Body of pancreas (tissue), 4 donors: ENCODE measurements around the gene CELSR1. TPM values are rescaled to one million over a fixed set of nuclear protein-coding genes. Genes with fewer than 3 reads are reported as not detected.
A peak's percentile ranks its signal among the peaks of the same experiment; 100 is the strongest.

Experiments
- ATAC-seq: fragments of 150-250 bp; one replicate; pipeline ENCODE4 v1.9.1; 2016
- DNase-seq, 4 donors: peaks; one replicate each; pipeline ENCODE4 v3.0.0-alpha.2; 2019
- H3K27ac ChIP-seq, 4 donors: fragments of 200-600 bp; sonication (generic); 1 replicate in 3 of 4; 2 replicates in 1 of 4; pipeline versions ENCODE4 v1.5.1 to v1.6.1; 2016 to 2019; ENCODE audit warnings: mild to moderate bottlenecking in 1 of 4, mixed read lengths in 1 of 4, moderate library complexity in 1 of 4
- H3K27me3 ChIP-seq, 2 donors: fragments of 200-600 bp; sonication (generic); one replicate each; pipeline ENCODE4 v1.6.0; 2016; ENCODE audit warnings: mild to moderate bottlenecking in 1 of 2
- H3K36me3 ChIP-seq, 2 donors: fragments of 200-600 bp; sonication (generic); replicated peaks in 1 of 2; 2 replicates each; pipeline ENCODE4 v1.5.1; 2016; ENCODE audit warnings: low read depth in 2 of 2; ENCODE audit not compliant: insufficient read depth in 1 of 2
- H3K4me1 ChIP-seq: fragments of 200-600 bp; sonication (generic); one replicate; pipeline ENCODE4 v1.6.0; 2016
- H3K4me3 ChIP-seq, 2 donors: fragments of 200-600 bp; sonication (generic); 1 replicate in 1 of 2; 2 replicates in 1 of 2; pipeline ENCODE4 v1.5.1; 2016 to 2019
- H3K9me3 ChIP-seq, 3 donors: fragments of 200-600 bp; sonication (generic); 1 replicate in 2 of 3; 2 replicates in 1 of 3; pipeline ENCODE4 v1.5.1; 2016
- CTCF ChIP-seq, 7 experiments: fragments of 450-650 bp in 4 of 7; fragments of 200-600 bp in 3 of 7; sonication (generic) in 3 of 7; IDR thresholded peaks; one replicate each; pipeline ENCODE4 v1.5.1; 2016 to 2019; ENCODE audit warnings: antibody characterized with exemption in 7 of 7
- POLR2A ChIP-seq, 3 donors: fragments of 450-650 bp; IDR thresholded peaks; one replicate each; pipeline ENCODE4 v1.6.1; 2016; ENCODE audit warnings: antibody characterized with exemption in 3 of 3, mild to moderate bottlenecking in 2 of 3
- WGBS, 2 donors: methylation state at CpG; one replicate each; pipeline ENCODE4 v1.1.5; 2017; 5-methylcytosine and 5-hydroxymethylcytosine counted together
- intact Hi-C: fragments of 100-400 bp; cut with DNase I; formaldehyde crosslinking; loops from one replicate; pipeline ENCODE4 v1.15.1; 2023
- total RNA-seq, 2 donors: library from RNA; depleted of rRNA; stranded (reverse); fragments of >200 nt; gene quantifications; one replicate each; pipeline ENCODE4 v1.1.0, GENCODE V29; 2016

The CELSR1 gene
- total RNA-seq, 2 donors from 2014 or later = 0.66 to 3.6 TPM

GRCh38 chr22:46391486-46392136, 145.8 kb downstream of the CELSR1 start:
- no peak for DNase-seq
- Histone ChIP-seq H3K27ac (peak overlapping the region in 1 of 4 donors; percentile 82), H3K36me3 (no peaks in the 10 kb centered on the region), H3K9me3 (no peaks in the 10 kb centered on the region), H3K27me3 (no peaks in the 10 kb centered on the region), H3K4me1 (peaks cover 11% of the 10 kb centered on the region), H3K4me3 (no peak overlapping the region)
- intact Hi-C loops = loop anchor here (5.0 to 10.0 kb wide), 2 partner anchors 34 to 143 kb away; partner anchors contain the start of gene CELSR1
- ATAC-seq = no peak
- TF ChIP-seq POLR2A (IDR thresholded peaks at IDR 0.05) = no peak
- TF ChIP-seq CTCF (IDR thresholded peaks at IDR 0.05) = no peak
- 74 to 81% methylated on average over 9 to 21 of the region's 36 CpGs for WGBS, 2 donors

- DNase-seq (peak; percentile 90 to 93 (median 91)), ATAC-seq (peak; percentile 94)
- Histone ChIP-seq H3K27me3 (no peaks in the 10 kb centered on the region), H3K9me3 (no peaks in the 10 kb centered on the region), H3K36me3 (no peaks in the 10 kb centered on the region), H3K27ac (peak overlapping the region; percentile 55 to 82 (median 79)), H3K4me1 (peaks cover 11% of the 10 kb centered on the region), H3K4me3 (no peak overlapping the region)
- TF ChIP-seq CTCF (IDR thresholded peaks at IDR 0.05) (peak; percentile 53 to 98 (median 67)), POLR2A (IDR thresholded peaks at IDR 0.05) (peak in 2 of 3 donors; percentile 25 to 49)
- intact Hi-C loops = loop anchor here (5.0 to 10.0 kb wide), 2 partner anchors 33 to 144 kb away; partner anchors contain the start of gene CELSR1
- WGBS, 2 donors = 21 to 33% methylated on average over 17 to 32 of the region's 32 CpGs
Observed at GRCh38 chr22:46390652-46391301, 146.6 kb downstream of the CELSR1 start.

GRCh38 chr22:46390105-46390651, 147.2 kb downstream of the CELSR1 start:
- DNase-seq = no peak
- Histone ChIP-seq H3K4me1 (peaks cover 11% of the 10 kb centered on the region), H3K36me3 (no peaks in the 10 kb centered on the region), H3K27me3 (no peaks in the 10 kb centered on the region), H3K27ac (peak overlapping the region; percentile 55 to 82 (median 79)), H3K4me3 (no peak overlapping the region), H3K9me3 (no peaks in the 10 kb centered on the region)
- WGBS, 2 donors = 27 to 39% methylated on average over 15 to 20 of the region's 20 CpGs
- TF ChIP-seq CTCF (IDR thresholded peaks at IDR 0.05) (no peak), POLR2A (IDR thresholded peaks at IDR 0.05) (no peak)
- intact Hi-C loops = loop anchor here (5.0 to 10.0 kb wide), 2 partner anchors 33 to 145 kb away; partner anchors contain the start of gene CELSR1
- ATAC-seq = peak; percentile 25

- Histone ChIP-seq H3K27me3 (no peaks in the 10 kb centered on the region), H3K4me3 (no peak overlapping the region), H3K4me1 (peaks cover 11% of the 10 kb centered on the region), H3K9me3 (no peaks in the 10 kb centered on the region), H3K36me3 (no peaks in the 10 kb centered on the region), H3K27ac (no peak overlapping the region)
- DNase-seq (no peak), ATAC-seq (no peak)
- 94 to 96% methylated on average over 6 to 30 of the region's 30 CpGs for WGBS, 2 donors
- TF ChIP-seq CTCF (IDR thresholded peaks at IDR 0.05) (no peak), POLR2A (IDR thresholded peaks at IDR 0.05) (no peak)
- intact Hi-C loops = no loop called here
Observed at GRCh38 chr22:46389081-46389480, 148.3 kb downstream of the CELSR1 start.
